Cardiac muscle cell (in vitro differentiated cells and primary cell): ENCODE measurements around the gene TUBB4B. TPM values are rescaled to one million over a fixed set of nuclear protein-coding genes. Genes with fewer than 3 reads are reported as not detected.

Source experiments
- DNase-seq, 2 donors: peaks; one replicate each; pipeline versions ENCODE4 v3.0.0 to v3.0.0-alpha.2; 2010 to 2017; ENCODE audit warnings: low read depth in 1 of 2, low spot score in 1 of 2
- H3K27ac ChIP-seq: fragments of 200-600 bp; sonication (generic); 2 replicates; pipeline ENCODE4 v1.5.1; 2016
- H3K27me3 ChIP-seq: fragments of 200-600 bp; sonication (generic); 2 replicates; pipeline ENCODE4 v1.6.0; 2016; ENCODE audit warnings: control low read depth
- H3K36me3 ChIP-seq: fragments of 200-600 bp; sonication (generic); 2 replicates; pipeline ENCODE4 v1.5.1; 2016; ENCODE audit warnings: control low read depth
- H3K4me1 ChIP-seq: fragments of 200-600 bp; sonication (generic); 2 replicates; pipeline ENCODE4 v1.8.1; 2017; ENCODE audit warnings: low read depth, mild to moderate bottlenecking, mixed run types
- H3K4me3 ChIP-seq: fragments of 200-600 bp; sonication (generic); 2 replicates; pipeline ENCODE4 v1.5.1; 2016; ENCODE audit warnings: mild to moderate bottlenecking
- H3K9me3 ChIP-seq: fragments of 200-600 bp; sonication (generic); 2 replicates; pipeline ENCODE4 v1.5.1; 2017; ENCODE audit warnings: low read depth, mild to moderate bottlenecking, control low read depth
- polyA plus RNA-seq: library from polyadenylated mRNA; unstranded; fragments of >200 nt; fragmentation: Nextera tagmentation; extraction: Ambion mirVana; gene quantifications from 2 replicates; pipeline ENCODE4 v1.2.1, GENCODE V29; 2016
- total RNA-seq: library from RNA; depleted of rRNA; stranded (reverse); fragments of >200 nt; gene quantifications from 2 replicates; pipeline ENCODE4 v1.2.3, GENCODE V29; 2016
- TF ChIP-seq, protein P1 (sequence below): IDR thresholded peaks from 2 replicates; pipeline ENCODE4 v1.5.1; 2012; ENCODE audit warnings: low read depth, mild to moderate bottlenecking, low read length

Gene TUBB4B
- total and polyA plus RNA-seq, 2 experiments from 2014 or later = 540 to 745 TPM

DNA sequence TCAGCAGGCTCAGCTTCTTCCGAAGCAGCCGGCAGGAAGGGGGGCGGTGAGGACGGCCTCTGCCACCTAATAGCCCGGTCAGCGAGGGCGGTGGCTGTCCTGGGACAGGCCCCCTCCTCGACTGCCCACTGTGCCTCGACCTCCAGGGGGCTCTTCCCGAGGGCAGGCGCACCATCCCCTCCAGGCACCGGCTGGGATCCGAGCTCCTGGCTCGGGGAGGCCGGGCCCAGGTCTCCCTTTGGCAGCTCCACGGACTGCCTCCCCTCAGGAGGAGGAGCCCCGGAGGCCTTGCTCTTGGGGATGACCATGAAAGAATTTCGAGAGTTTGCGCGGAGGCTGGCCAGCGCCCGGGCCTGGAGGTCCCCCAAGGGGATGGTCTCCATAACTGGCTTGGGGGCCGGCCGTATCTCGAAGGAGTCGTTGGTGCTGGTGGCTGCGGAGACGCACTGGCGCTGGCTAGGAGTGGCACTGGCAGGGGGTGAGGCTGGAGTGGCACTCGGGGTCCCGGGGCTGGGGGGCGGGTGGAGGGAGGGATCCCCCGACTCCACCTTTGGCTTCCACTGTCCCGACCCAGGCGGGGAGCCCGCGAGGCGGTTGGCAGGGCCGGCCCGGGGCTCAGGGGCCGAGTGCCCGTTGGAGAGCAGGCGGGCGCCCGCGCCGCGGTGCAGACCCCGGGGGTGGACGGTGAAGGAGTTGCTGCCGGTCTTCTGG lies 41.5 kb upstream of the TUBB4B start:
- Histone ChIP-seq H3K27me3 (no peaks in the 10 kb centered on the region), H3K4me1 (peaks cover 49% of the 10 kb centered on the region), H3K36me3 (no peaks in the 10 kb centered on the region), H3K4me3 (peak overlapping the region; percentile 58), H3K9me3 (no peaks in the 10 kb centered on the region), H3K27ac (no peak overlapping the region)
- peak in 1 of 2 donors; percentile 47 for DNase-seq
- TF ChIP-seq, protein P1, sequence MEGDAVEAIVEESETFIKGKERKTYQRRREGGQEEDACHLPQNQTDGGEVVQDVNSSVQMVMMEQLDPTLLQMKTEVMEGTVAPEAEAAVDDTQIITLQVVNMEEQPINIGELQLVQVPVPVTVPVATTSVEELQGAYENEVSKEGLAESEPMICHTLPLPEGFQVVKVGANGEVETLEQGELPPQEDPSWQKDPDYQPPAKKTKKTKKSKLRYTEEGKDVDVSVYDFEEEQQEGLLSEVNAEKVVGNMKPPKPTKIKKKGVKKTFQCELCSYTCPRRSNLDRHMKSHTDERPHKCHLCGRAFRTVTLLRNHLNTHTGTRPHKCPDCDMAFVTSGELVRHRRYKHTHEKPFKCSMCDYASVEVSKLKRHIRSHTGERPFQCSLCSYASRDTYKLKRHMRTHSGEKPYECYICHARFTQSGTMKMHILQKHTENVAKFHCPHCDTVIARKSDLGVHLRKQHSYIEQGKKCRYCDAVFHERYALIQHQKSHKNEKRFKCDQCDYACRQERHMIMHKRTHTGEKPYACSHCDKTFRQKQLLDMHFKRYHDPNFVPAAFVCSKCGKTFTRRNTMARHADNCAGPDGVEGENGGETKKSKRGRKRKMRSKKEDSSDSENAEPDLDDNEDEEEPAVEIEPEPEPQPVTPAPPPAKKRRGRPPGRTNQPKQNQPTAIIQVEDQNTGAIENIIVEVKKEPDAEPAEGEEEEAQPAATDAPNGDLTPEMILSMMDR = no peak

DNA sequence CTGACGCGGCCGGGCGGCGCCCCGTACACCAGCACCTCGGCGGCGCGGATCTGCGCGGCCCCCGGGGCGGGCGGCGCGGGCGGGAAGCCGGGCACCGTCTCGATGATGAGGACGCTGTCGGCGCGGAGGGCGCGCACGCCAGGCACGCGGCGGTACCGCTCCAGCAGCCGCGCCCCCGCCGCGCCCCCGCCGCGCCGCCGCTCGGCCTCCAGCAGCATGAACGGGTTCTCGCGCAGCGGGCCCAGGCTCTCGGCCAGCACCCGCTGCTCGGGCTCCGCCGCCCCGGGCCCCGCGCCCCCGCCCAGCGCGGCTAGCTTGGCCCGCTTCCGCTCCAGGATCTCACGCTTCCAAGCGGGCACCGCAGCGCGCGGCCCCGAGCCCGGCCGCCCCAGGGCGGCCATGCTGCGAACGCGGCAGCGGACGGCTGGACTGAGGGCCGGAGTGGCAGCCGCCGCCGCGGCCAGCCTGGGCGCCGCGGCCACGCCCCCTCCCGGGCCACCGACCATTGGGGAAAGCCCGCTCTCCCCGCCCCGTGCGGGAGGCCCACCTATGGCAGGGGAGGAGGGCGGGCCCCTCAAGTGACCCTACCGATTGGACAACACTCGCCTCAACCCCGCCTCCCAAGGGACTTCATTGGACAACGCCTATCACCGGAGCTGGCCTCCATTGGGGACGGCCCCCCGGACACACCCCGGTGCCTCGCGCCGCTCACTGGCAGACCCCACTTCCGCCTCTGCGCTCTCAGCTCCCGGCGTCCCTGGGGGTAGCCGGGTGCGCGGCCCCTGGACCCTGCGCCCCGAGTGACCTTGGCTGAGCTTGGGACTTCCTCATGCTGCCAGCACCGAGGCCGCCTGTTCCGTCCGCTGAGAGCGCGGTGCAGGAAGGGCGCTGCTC lies 40.5 kb upstream of the TUBB4B start, which contains the start of gene TPRN:
Gene TPRN, minus strand, starts transcription at position 431 of the 894 bp plus-strand sequence. Its CDS starts 30 bp downstream, at position 401.
- Histone ChIP-seq H3K4me3 (peak within 1 kb of the TSS; percentile 61), H3K36me3 (no peaks in the 10 kb centered on the region), H3K4me1 (peaks cover 50% of the 10 kb centered on the region), H3K9me3 (no peaks in the 10 kb centered on the region), H3K27ac (peak within 1 kb of the TSS; percentile 93), H3K27me3 (no peaks in the 10 kb centered on the region)
- DNase-seq = peak; percentile 99 to 100
- TF ChIP-seq, protein P1 = no peak

DNA sequence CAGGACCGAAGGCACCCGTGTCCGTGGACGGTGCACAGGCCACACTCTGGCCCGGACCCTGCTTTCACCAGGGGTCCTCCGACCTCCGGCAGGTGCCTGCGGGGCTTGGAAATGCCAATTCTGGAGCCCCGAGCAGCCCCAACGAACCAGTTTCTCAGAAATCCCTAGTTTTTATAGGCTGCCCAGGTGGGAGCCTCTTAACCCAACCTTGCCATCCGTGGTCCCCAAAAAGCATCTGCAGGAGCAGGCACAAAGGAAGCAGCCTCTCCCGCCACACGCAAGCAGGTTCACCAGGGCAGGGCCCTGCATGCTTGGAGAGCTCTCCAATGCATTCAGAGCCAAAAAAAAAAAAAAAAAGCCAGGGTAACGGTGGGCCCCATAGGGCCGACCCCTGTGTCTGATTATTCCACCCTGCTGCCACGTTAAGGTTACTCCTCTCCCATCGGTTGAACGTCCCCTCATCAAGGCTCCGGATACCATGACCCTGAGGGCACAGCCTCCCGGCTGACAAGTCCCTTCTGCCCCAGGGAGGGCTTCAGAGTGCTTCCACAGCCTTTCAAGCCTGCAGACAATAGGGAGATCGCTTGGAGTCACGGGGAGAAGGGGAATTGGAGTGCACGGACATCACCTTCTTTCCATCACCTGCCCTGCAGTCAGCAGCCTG lies 39.8 kb upstream of the TUBB4B start:
- Histone ChIP-seq H3K27me3 (no peaks in the 10 kb centered on the region), H3K36me3 (no peaks in the 10 kb centered on the region), H3K4me3 (peak overlapping the region; percentile 60), H3K4me1 (peaks cover 53% of the 10 kb centered on the region), H3K9me3 (no peaks in the 10 kb centered on the region), H3K27ac (peak overlapping the region; percentile 93)
- TF ChIP-seq, protein P1 = no peak
- DNase-seq = no peak

DNA sequence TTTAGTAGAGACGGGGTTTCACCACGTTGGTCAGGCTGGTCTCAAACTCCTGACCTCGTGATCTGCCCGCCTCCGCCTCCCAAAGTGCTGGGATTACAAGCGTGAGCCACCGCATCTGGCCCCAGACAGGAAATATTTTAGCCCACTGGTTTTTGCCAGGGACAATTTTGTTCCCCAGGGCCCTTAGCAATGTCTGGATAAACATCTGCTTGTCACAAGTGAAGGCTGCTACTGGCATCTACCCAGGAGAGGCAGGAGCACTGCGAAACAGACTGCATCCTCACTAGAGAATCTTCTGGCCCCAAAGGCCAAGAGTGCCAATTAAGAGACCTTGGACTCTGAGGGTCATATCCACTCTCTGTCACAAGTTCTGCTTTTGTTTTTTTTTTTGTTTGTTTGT lies 38.1 kb upstream of the TUBB4B start:
- TF ChIP-seq, protein P1 = no peak
- H3K27me3 ChIP-seq = no peaks in the 10 kb centered on the region
- peaks cover 48% of the 10 kb centered on the region for H3K4me1 ChIP-seq
- no peaks in the 10 kb centered on the region for H3K36me3 ChIP-seq
- no peak overlapping the region for H3K4me3 ChIP-seq
- H3K9me3 ChIP-seq = no peaks in the 10 kb centered on the region
- H3K27ac ChIP-seq = no peak overlapping the region
- no peak for DNase-seq

DNA sequence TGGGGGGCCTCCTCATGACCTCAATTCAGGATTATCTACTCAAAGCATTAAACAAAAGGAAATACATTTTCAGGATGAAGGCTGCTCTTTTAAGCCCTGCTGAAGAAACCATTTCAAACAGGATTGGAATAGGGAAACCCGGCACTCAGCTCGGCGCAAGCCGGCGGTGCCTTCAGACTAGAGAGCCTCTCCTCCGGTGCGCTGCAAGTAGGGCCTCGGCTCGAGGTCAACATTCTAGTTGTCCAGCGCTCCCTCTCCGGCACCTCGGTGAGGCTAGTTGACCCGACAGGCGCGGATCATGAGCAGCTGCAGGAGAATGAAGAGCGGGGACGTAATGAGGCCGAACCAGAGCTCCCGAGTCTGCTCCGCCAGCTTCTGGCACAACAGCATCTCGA lies 36.4 kb upstream of the TUBB4B start:
- Histone ChIP-seq H3K36me3 (no peaks in the 10 kb centered on the region), H3K9me3 (no peaks in the 10 kb centered on the region), H3K4me3 (peak overlapping the region; percentile 86), H3K27me3 (no peaks in the 10 kb centered on the region), H3K27ac (peak overlapping the region; percentile 47), H3K4me1 (peaks cover 30% of the 10 kb centered on the region)
- TF ChIP-seq, protein P1 = no peak
- DNase-seq = no peak
